H1 (cell line): Measurements from ENCODE around the gene NSUN6. TPM values are rescaled to one million over a fixed set of nuclear protein-coding genes. Genes with fewer than 3 reads are reported as not detected.

Experiments used
- CTCF ChIA-PET: fragments of 300-600 bp; sonication (Branson Sonifier 250); formaldehyde crosslinking; loops from one replicate; lab custom pipeline; 2021; ENCODE audit not compliant: partially characterized antibody; lab: Charles Lee
- POLR2A ChIA-PET: fragments of 300-600 bp; sonication (Branson Sonifier 250); formaldehyde crosslinking; loops from one replicate; lab custom pipeline; 2021; ENCODE audit warnings: inconsistent platforms; ENCODE audit not compliant: partially characterized antibody; lab: Charles Lee
- DNase-seq, 2 experiments: peaks; one replicate each; pipeline versions ENCODE4 v3.0.0 to v3.0.0-alpha.2; 2010 to 2022; ENCODE audit warnings: low spot score in 2 of 2, low read depth in 1 of 2, mixed read lengths in 1 of 2
- FAIRE-seq: peaks from 2 replicates; lab custom pipeline; 2011; peaks lifted over from hg19 to GRCh38; lab: Jason Lieb, UNC
- H2AFZ ChIP-seq: 2 replicates; pipeline ENCODE4 v1.8.1; 2012; ENCODE audit warnings: low read length, inconsistent platforms
- H2AK5ac ChIP-seq: 2 replicates; pipeline ENCODE4 v1.6.1; 2013; ENCODE audit warnings: low read depth, low read length
- H2BK120ac ChIP-seq: replicated peaks from 2 replicates; pipeline ENCODE3; 2013; ENCODE audit warnings: low read depth, low read length, inconsistent platforms
- H2BK12ac ChIP-seq: 2 replicates; pipeline ENCODE4 v1.6.1; 2013; ENCODE audit warnings: low read depth, low read length
- H2BK15ac ChIP-seq: 2 replicates; pipeline ENCODE4 v1.6.1; 2013; ENCODE audit warnings: low read length
- H2BK20ac ChIP-seq: 2 replicates; pipeline ENCODE4 v1.6.1; 2013; ENCODE audit warnings: low read length
- H2BK5ac ChIP-seq: 2 replicates; pipeline ENCODE4 v1.6.1; 2013; ENCODE audit warnings: low read depth, low read length
- H3K14ac ChIP-seq: 2 replicates; pipeline ENCODE4 v1.6.1; 2013; ENCODE audit warnings: inconsistent platforms; ENCODE audit not compliant: insufficient read length
- H3K18ac ChIP-seq: 2 replicates; pipeline ENCODE4 v1.6.1; 2013; ENCODE audit warnings: low read length; ENCODE audit errors: extremely low read depth
- H3K23ac ChIP-seq: 2 replicates; pipeline ENCODE4 v1.6.1; 2013; ENCODE audit warnings: inconsistent platforms; ENCODE audit not compliant: insufficient read length
- H3K23me2 ChIP-seq: 2 replicates; pipeline ENCODE4 v1.6.1; 2013; ENCODE audit warnings: low read depth, low read length
- H3K27ac ChIP-seq: 2 replicates; pipeline ENCODE4 v1.6.1; 2011; ENCODE audit warnings: low read depth, low read length, inconsistent platforms
- H3K27me3 ChIP-seq, 4 experiments: replicated peaks in 1 of 4; 1 replicate in 1 of 4; 2 replicates in 3 of 4; pipeline versions ENCODE4 v1.6.1 to v1.8.1; 2011 to 2013; ENCODE audit warnings: low read length in 3 of 4, mild to moderate bottlenecking in 3 of 4, inconsistent platforms in 2 of 4, mixed read lengths in 2 of 4, moderate library complexity in 1 of 4; ENCODE audit not compliant: control insufficient read depth in 3 of 4, insufficient read depth in 3 of 4; ENCODE audit errors: extremely low read depth in 1 of 4
- H3K36me3 ChIP-seq, 4 experiments: 2 replicates each; pipeline versions ENCODE4 v1.6.1 to v1.8.1; 2011 to 2013; ENCODE audit warnings: mild to moderate bottlenecking in 4 of 4, low read length in 3 of 4, moderate library complexity in 2 of 4, control low read depth in 1 of 4, inconsistent platforms in 1 of 4; ENCODE audit not compliant: insufficient read depth in 4 of 4, control insufficient read depth in 2 of 4
- H3K4ac ChIP-seq: replicated peaks from 2 replicates; pipeline ENCODE3; 2013; ENCODE audit warnings: low read length, low read depth, mixed read lengths, inconsistent platforms; ENCODE audit not compliant: insufficient read length
- H3K4me1 ChIP-seq, 4 experiments: replicated peaks in 1 of 4; 1 replicate in 1 of 4; 2 replicates in 3 of 4; pipeline versions ENCODE4 v1.6.1 to v1.8.1; 2011 to 2013; ENCODE audit warnings: low read length in 3 of 4, inconsistent platforms in 2 of 4, mixed read lengths in 1 of 4; ENCODE audit not compliant: insufficient read depth in 4 of 4, control insufficient read depth in 3 of 4
- H3K4me2 ChIP-seq, 2 experiments: 2 replicates each; pipeline versions ENCODE4 v1.6.1 to v1.8.1; 2011 to 2013; ENCODE audit warnings: low read depth in 2 of 2, low read length in 2 of 2, control low read depth in 1 of 2, inconsistent platforms in 1 of 2, mild to moderate bottlenecking in 1 of 2; ENCODE audit not compliant: insufficient read depth in 1 of 2
- H3K4me3 ChIP-seq, 4 experiments: fragments of 200-600, 300-600 bp in 1 of 4; sonication (generic), shearing (Covaris generic), sonication (Bioruptor Twin) in 1 of 4; 2 replicates each; pipeline versions ENCODE4 v1.5.1 to v1.8.1; 2011 to 2016; ENCODE audit warnings: low read length in 4 of 4, low read depth in 3 of 4, control low read depth in 2 of 4, inconsistent platforms in 2 of 4, mild to moderate bottlenecking in 2 of 4, mixed read lengths in 1 of 4, moderate library complexity in 1 of 4; ENCODE audit not compliant: insufficient read depth in 2 of 4; ENCODE audit errors: extremely low read depth in 1 of 4
- H3K56ac ChIP-seq: replicated peaks from 2 replicates; pipeline ENCODE3; 2013; ENCODE audit warnings: low read depth, mild to moderate bottlenecking, mixed read lengths, low read length, inconsistent platforms; ENCODE audit not compliant: insufficient read length
- H3K79me1 ChIP-seq: 2 replicates; pipeline ENCODE4 v1.6.1; 2013; ENCODE audit warnings: low read depth, low read length, control low read depth
- H3K79me2 ChIP-seq, 2 experiments: 2 replicates each; pipeline versions ENCODE4 v1.6.1 to v1.8.1; 2012 to 2013; ENCODE audit warnings: low read length in 2 of 2, mild to moderate bottlenecking in 2 of 2, inconsistent platforms in 1 of 2; ENCODE audit not compliant: insufficient read depth in 2 of 2, control insufficient read depth in 1 of 2
- H3K9ac ChIP-seq, 4 experiments: replicated peaks in 1 of 4; 1 replicate in 1 of 4; 2 replicates in 3 of 4; pipeline versions ENCODE4 v1.6.1 to v1.8.1; 2011 to 2013; ENCODE audit warnings: low read depth in 3 of 4, low read length in 3 of 4, control low read depth in 2 of 4, mild to moderate bottlenecking in 2 of 4, moderate library complexity in 2 of 4, inconsistent platforms in 1 of 4; ENCODE audit errors: extremely low read depth in 1 of 4
- H3K9me3 ChIP-seq, 2 experiments: 2 replicates each; pipeline versions ENCODE4 v1.6.1 to v1.8.1; 2012 to 2013; ENCODE audit warnings: mild to moderate bottlenecking in 2 of 2, moderate library complexity in 2 of 2, control low read depth in 1 of 2, inconsistent platforms in 1 of 2, low read depth in 1 of 2, low read length in 1 of 2, mixed read lengths in 1 of 2; ENCODE audit not compliant: insufficient read depth in 2 of 2
- H4K20me1 ChIP-seq, 2 experiments: replicated peaks in 1 of 2; 2 replicates each; pipeline versions ENCODE3 to v1.8.1; 2011 to 2013; ENCODE audit warnings: inconsistent platforms in 2 of 2, low read length in 2 of 2, mild to moderate bottlenecking in 1 of 2; ENCODE audit not compliant: insufficient read depth in 2 of 2, control insufficient read depth in 1 of 2
- H4K5ac ChIP-seq: 2 replicates; pipeline ENCODE4 v1.6.1; 2013; ENCODE audit warnings: low read length, low read depth, mixed read lengths, inconsistent platforms; ENCODE audit not compliant: insufficient read length
- H4K8ac ChIP-seq: 2 replicates; pipeline ENCODE4 v1.8.0; 2013; ENCODE audit warnings: mild to moderate bottlenecking, moderate library complexity, low read length, inconsistent platforms; ENCODE audit not compliant: insufficient read depth; ENCODE audit errors: extremely low read depth
- H4K91ac ChIP-seq: replicated peaks from 2 replicates; pipeline ENCODE3; 2013; ENCODE audit warnings: low read length, mixed read lengths, inconsistent platforms; ENCODE audit not compliant: insufficient read length
- SIRT6 ChIP-seq: IDR thresholded peaks from one replicate; pipeline ENCODE4 v1.7.1; 2012; ENCODE audit warnings: low read length, inconsistent platforms
- WGBS, 2 experiments: shearing (Covaris generic) in 1 of 2; methylation state at CpG; one replicate each; pipeline versions ENCODE4 v1.1.6 to v1.1.7; 2013 to 2015; ENCODE audit warnings: low lambda C conversion rate in 2 of 2, mixed read lengths in 2 of 2, inconsistent platforms in 1 of 2, low coverage in 1 of 2, missing lambda C conversion rate in 1 of 2; ENCODE audit not compliant: insufficient replicate concordance in 2 of 2, insufficient coverage in 1 of 2, insufficient read length in 1 of 2; ENCODE audit errors: extremely low coverage in 1 of 2, missing lambda C conversion rate in 1 of 2; 5-methylcytosine and 5-hydroxymethylcytosine counted together
- polyA plus RNA-seq, 7 experiments: library from polyadenylated mRNA; depleted of rRNA in 3 of 7; stranded (reverse) in 5 of 7; unstranded in 2 of 7; fragments of >200 nt in 5 of 7; fragments of 200-250 nt in 2 of 7; gene quantifications; 1 replicate in 5 of 7; 2 replicates in 1 of 7; 4 replicates in 1 of 7; pipeline versions ENCODE4 v1.2.1 to v1.2.3, GENCODE V29; 2011 to 2013; ENCODE audit warnings: missing spikeins in 2 of 7, mixed read lengths in 2 of 7
- total RNA-seq: library from RNA; stranded (reverse); fragmentation: NEBNext Ultra II Directional; extraction: Animal tissue kit (Norgen Biotek cat#: 25700); gene quantifications from 2 replicates; pipeline ENCODE4 v1.2.1, GENCODE V29; 2021

Gene NSUN6
- total and polyA plus RNA-seq, 2 of the 8 experiments (the other 6 are each of a cell fraction or from before 2014, with no cell fraction given), result 5.9 to 14.4 TPM

- H2BK5ac ChIP-seq, result no peak overlapping the region
- no peaks in the 10 kb centered on the region for H3K79me2 ChIP-seq
- no peak overlapping the region for H3K4ac ChIP-seq
- H2AFZ ChIP-seq, result no peak overlapping the region
- H3K79me1 ChIP-seq, result no peaks in the 10 kb centered on the region; the same call in 1 of the 2 replicates
- H3K4me3 ChIP-seq, result no peak overlapping the region
- H4K20me1 ChIP-seq, result peaks cover 0 to 2% of the 10 kb centered on the region in 2 experiments
- H4K8ac ChIP-seq, result no peak overlapping the region
- H3K27me3 ChIP-seq, result no peaks in the 10 kb centered on the region
- no peak overlapping the region for H2BK120ac ChIP-seq
- H3K27ac ChIP-seq, result no peak overlapping the region
- CTCF ChIA-PET, result no interaction called here
- H3K56ac ChIP-seq, result no peak overlapping the region
- 90% methylated on average over 6 of the region's 6 CpGs; no CpG with 5 or more reads in 1 of the 2 experiments for WGBS, 2 experiments
- no peaks in the 10 kb centered on the region for H3K9me3 ChIP-seq
- H2BK15ac ChIP-seq, result no peak overlapping the region
- no peak overlapping the region for H3K9ac ChIP-seq
- H4K91ac ChIP-seq, result no peak overlapping the region
- no peak overlapping the region for H3K14ac ChIP-seq
- FAIRE-seq (no peak), DNase-seq (no peak)
- no peak overlapping the region for H3K18ac ChIP-seq
- no peak overlapping the region for H4K5ac ChIP-seq
- no peak overlapping the region for H3K23ac ChIP-seq
- no peak overlapping the region for H3K4me2 ChIP-seq
- no peaks in the 10 kb centered on the region for H3K23me2 ChIP-seq
- no peak overlapping the region for H2BK12ac ChIP-seq
- H3K36me3 ChIP-seq, result peaks cover 0 to 3% (median 0%) of the 10 kb centered on the region in 4 experiments; a peak in 3 of 8 replicates
- H2BK20ac ChIP-seq, result no peak overlapping the region
- no peak overlapping the region for H2AK5ac ChIP-seq
- H3K4me1 ChIP-seq, result no peaks in the 10 kb centered on the region
- no peak for TF ChIP-seq SIRT6
- POLR2A ChIA-PET, result no interaction called here
Measured at GRCh38 chr10:18608596-18608995, 42.8 kb downstream of the NSUN6 start.
